GM18499 (cell line): ENCODE results near the gene TMED9.
"Not testable (repeated sequence)": the region's sequence is repeated elsewhere in the genome, so short reads cannot be mapped to it uniquely, and the experiment has no call there.

Source experiments
- ATAC-seq: cut with Tn5 transposase; IDR thresholded peaks from one replicate; pipeline ENCODE4 v1.9.1; 2021; ENCODE audit warnings: moderate number of reproducible peaks; ENCODE audit not compliant: insufficient read depth, unreplicated experiment

TMED9 gene

DNA sequence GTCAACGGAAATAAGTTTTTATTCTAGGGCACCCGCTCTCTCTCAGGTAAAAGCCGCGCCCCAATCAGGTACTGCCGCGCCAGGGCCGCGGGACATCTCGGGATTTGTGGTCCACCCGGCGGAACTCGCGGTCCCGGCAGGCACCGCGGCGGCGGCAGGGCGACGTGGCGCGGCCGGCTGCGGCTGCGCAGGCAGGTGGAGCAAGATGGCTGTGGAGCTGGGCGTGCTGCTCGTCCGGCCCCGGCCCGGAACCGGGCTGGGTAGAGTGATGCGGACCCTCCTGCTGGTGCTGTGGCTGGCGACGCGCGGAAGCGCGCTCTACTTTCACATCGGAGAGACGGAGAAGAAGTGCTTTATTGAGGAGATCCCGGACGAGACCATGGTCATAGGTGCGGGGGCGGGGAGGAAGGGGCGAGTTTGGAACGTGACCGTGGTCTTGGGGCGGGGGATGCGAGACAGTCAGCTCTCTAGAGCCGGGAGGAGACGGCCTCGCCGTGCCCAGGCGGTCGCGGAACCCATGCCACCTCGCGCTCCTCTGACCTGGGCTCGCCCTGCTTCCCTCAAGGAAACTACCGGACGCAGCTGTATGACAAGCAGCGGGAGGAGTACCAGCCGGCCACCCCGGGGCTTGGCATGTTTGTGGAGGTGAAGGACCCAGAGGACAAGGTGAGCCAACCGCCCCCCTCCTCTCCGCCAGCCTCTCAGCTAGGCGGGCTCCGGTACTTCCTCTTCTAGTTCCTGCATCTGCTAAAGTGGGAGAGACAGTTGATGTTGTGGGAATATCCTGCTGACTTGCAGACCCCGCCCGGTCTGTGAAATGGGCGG is at the start of gene TMED9:
Gene TMED9 (plus strand): TSS at position 194 of the 825 bp plus-strand sequence. CDS start 12 bp downstream, at position 206.
- ATAC-seq, result peak; percentile 72

GRCh38 chr5:177542816-177543465 is 49.1 kb upstream of the TMED9 start:
- no peak for ATAC-seq

- no peak for ATAC-seq
Measured at GRCh38 chr5:177545487-177546257, 46.3 kb upstream of the TMED9 start.

DNA sequence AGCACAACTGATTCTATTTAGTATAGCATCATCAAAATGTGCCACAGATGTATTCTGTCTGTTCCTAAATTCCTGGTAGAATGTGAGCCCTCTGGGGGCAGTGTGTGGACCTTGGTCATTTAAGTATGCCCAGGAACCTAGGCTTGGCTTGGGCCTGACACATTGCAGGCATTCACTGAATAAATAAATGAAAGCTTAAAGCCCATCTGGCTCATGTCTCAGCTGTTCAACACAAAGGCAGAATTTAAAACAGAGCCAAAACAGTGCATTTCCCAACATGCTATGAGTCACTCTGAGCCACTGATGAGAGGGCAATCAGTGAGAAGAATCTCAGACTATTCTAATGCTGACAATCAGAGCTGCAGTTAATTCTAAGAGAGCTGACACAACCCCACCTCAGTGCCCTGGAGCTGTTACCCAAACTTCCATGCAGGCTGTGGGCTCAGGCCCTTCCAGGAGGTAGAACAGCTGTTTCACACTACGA is 45.7 kb upstream of the TMED9 start:
- ATAC-seq, result no peak

GRCh38 chr5:177547736-177548135 is 44.3 kb upstream of the TMED9 start:
- no peak for ATAC-seq

GRCh38 chr5:177548495-177548894 is 43.5 kb upstream of the TMED9 start:
- ATAC-seq, result no peak

DNA sequence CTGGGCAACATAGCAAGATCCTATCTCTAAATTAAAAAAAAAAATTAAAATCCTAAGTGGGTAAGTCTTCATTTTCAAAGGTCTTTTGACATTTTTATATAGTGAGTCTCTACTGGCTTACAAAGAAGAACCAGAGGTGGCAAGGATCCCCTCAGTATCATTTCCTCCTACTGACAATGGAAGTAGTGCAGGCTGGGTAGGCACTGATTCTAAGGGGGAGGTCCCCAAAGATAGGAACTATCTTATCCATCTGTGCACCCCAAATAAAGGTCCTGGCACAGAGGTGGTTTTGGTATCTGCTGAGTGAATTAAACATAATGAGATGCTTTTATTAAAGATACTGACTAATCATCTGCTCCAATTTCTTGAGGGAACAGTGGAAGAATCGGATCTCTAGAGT is 41.9 kb upstream of the TMED9 start:
- ATAC-seq, result no peak

GRCh38 chr5:177552839-177553455 is 39.1 kb upstream of the TMED9 start:
- ATAC-seq, result no peak

DNA sequence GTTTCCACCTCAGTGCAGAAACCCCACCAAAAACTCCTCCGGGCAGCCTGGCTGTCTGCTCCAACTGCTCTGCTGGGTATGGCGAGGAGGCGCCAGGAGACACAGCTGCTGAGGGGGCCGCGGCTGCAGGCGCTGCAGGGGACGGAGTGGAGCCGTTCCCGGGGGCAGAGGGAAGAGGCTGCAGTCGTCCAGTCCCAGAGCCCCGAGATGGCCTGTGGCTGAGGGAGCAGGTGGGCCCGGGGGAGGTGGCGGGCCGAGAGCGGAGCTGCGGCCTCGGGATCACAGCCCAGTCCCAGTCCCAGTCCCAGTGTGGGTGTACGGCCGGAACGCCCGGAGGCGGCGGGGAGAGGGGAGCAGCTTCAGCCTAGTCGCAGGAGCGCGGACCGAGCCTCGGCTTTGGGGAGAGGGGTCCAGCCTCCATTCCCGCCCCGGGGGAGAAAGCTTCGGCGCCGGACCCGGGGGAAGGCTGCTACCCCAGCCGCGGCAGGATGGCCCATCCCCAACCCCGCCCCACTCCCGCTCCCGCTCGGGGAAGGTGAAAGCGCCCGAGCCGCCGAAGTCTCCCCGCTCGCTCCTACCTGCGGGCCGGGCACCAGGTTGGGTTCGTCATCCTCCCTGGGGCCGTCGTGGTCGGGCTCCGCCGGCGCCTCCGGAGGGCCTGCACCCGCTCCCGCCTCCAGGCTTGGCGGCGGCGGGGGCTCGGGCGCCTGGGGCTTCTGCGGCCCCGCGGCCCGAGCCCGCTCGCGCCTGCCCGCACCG is 38.2 kb upstream of the TMED9 start:
- peak; percentile 23 for ATAC-seq

DNA sequence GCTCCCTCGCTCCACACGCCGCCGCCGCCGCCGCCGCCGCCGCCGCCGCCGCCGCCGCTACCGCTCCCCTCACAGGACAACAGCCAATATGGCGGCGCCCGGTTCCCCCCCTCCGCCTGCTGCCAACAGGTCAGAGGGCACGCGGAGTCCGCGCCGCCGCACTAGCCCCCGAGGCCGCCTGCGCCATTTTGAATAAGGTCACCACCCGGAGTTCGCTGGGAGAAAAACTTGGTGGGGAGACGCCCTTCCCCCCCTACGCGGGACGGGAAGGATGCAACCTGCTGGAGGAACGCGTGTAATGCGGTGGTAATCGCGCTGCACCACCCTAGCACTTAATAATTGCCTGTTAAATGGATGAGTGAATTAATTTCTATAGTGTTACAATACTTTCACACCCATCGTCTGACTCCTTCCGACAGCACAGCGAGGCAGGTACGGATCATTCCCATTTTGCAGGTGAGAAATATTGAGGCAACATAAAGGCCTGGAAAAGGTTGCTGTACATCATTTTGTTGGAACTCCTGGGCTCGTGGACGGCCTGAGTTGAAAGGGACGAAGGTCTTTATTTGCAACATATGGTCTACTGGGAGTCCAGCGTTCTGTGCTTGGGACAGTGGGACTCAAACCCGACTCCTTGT is 37.4 kb upstream of the TMED9 start, which contains the start of gene FAM193B:
Gene FAM193B (minus strand): TSS at position 90 of the 638 bp plus-strand sequence. CDS start 105 bp downstream, outside the sequence.
- ATAC-seq, result peak; percentile 53

- ATAC-seq, result no peak
Measured at GRCh38 chr5:177555228-177555627, 36.8 kb upstream of the TMED9 start.

- ATAC-seq, result no peak
Measured at GRCh38 chr5:177555665-177556064, 36.3 kb upstream of the TMED9 start.

DNA sequence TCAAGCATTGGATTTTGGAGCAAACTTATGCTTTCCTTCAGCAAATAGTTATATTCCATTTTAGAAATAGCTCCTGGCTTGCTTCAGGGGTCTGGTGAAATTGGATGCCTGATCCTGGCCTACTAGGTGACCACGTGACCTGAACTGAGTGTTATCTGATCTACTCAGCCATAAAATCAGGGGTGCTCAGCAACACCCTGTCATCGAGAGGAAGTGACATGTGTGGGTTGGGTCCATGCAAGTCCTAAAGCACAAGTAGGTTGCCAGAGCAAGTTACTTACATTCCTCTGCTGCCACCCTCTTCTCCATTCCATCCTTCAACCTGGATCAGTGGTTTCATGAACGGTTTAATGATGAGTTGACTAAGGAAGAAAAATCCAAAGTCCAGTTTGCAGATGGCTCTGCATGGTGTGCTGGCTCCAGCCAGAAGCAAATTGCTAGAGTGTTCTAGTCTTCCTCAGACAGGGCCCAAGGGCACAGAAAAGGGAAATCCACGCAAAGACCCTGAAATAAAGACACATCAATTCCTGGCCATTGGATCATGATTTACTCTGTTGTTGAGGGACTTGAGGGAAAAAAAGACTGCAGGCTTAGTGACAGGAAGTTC is 34.9 kb upstream of the TMED9 start:
- no peak for ATAC-seq

GRCh38 chr5:177557796-177558195 is 34.2 kb upstream of the TMED9 start:
- no peak for ATAC-seq

GRCh38 chr5:177559446-177559941 is 32.5 kb upstream of the TMED9 start:
- ATAC-seq, result not testable (repeated sequence)

GRCh38 chr5:177565046-177565445 is 27.0 kb upstream of the TMED9 start:
- ATAC-seq, result no peak

DNA sequence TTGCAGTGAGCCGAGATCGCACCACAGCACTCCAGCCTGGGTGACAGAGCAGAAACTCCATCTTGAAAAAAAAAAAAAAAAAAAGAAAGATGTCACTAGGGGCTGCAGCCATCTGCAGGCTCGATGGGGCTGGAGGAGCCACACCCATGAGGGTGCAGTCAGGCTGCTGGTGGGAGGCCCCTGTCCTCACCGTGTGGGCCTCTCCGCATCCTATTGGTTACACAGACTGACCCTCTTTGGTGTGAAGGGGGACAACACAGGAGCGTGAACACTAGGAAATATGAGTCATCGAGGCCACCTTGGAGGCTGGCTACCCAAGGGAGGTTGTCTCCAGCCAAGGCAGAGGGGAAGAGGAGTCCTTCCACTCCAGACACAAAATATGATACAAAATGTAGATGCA is 23.7 kb upstream of the TMED9 start:
- no peak for ATAC-seq

- no peak for ATAC-seq
Measured at GRCh38 chr5:177569894-177570293, 22.1 kb upstream of the TMED9 start.
